Body of pancreas (tissue), 4 donors: Measurements from ENCODE around the gene MAJIN. TPM values are rescaled to one million over a fixed set of nuclear protein-coding genes. Genes with fewer than 3 reads are reported as not detected.

ENCODE experiments used
- ATAC-seq: fragments of 150-250 bp; one replicate; pipeline ENCODE4 v1.9.1; 2016
- DNase-seq, 4 donors: peaks; one replicate each; pipeline ENCODE4 v3.0.0-alpha.2; 2019
- H3K27ac ChIP-seq, 4 donors: fragments of 200-600 bp; sonication (generic); 1 replicate in 3 of 4; 2 replicates in 1 of 4; pipeline versions ENCODE4 v1.5.1 to v1.6.1; 2016 to 2019; ENCODE audit warnings: mild to moderate bottlenecking in 1 of 4, mixed read lengths in 1 of 4, moderate library complexity in 1 of 4
- H3K27me3 ChIP-seq, 2 donors: fragments of 200-600 bp; sonication (generic); one replicate each; pipeline ENCODE4 v1.6.0; 2016; ENCODE audit warnings: mild to moderate bottlenecking in 1 of 2
- H3K36me3 ChIP-seq, 2 donors: fragments of 200-600 bp; sonication (generic); replicated peaks in 1 of 2; 2 replicates each; pipeline ENCODE4 v1.5.1; 2016; ENCODE audit warnings: low read depth in 2 of 2; ENCODE audit not compliant: insufficient read depth in 1 of 2
- H3K4me1 ChIP-seq: fragments of 200-600 bp; sonication (generic); one replicate; pipeline ENCODE4 v1.6.0; 2016
- H3K4me3 ChIP-seq, 2 donors: fragments of 200-600 bp; sonication (generic); 1 replicate in 1 of 2; 2 replicates in 1 of 2; pipeline ENCODE4 v1.5.1; 2016 to 2019
- H3K9me3 ChIP-seq, 3 donors: fragments of 200-600 bp; sonication (generic); 1 replicate in 2 of 3; 2 replicates in 1 of 3; pipeline ENCODE4 v1.5.1; 2016
- CTCF ChIP-seq, 7 experiments: fragments of 450-650 bp in 4 of 7; fragments of 200-600 bp in 3 of 7; sonication (generic) in 3 of 7; IDR thresholded peaks; one replicate each; pipeline ENCODE4 v1.5.1; 2016 to 2019; ENCODE audit warnings: antibody characterized with exemption in 7 of 7
- POLR2A ChIP-seq, 3 donors: fragments of 450-650 bp; IDR thresholded peaks; one replicate each; pipeline ENCODE4 v1.6.1; 2016; ENCODE audit warnings: antibody characterized with exemption in 3 of 3, mild to moderate bottlenecking in 2 of 3
- WGBS, 2 donors: methylation state at CpG; one replicate each; pipeline ENCODE4 v1.1.5; 2017; 5-methylcytosine and 5-hydroxymethylcytosine counted together
- intact Hi-C: fragments of 100-400 bp; cut with DNase I; formaldehyde crosslinking; loops from one replicate; pipeline ENCODE4 v1.15.1; 2023
- total RNA-seq, 2 donors: library from RNA; depleted of rRNA; stranded (reverse); fragments of >200 nt; gene quantifications; one replicate each; pipeline ENCODE4 v1.1.0, GENCODE V29; 2016

MAJIN gene
- total RNA-seq, 2 donors from 2014 or later, result 0.78 TPM; not detected in 1

GRCh38 chr11:64926689-64927088, 45.2 kb downstream of the MAJIN start:
- intact Hi-C loops, result no loop called here
- 83 to 100% methylated on average over 2 to 20 of the region's 22 CpGs for WGBS, 2 donors
- Histone ChIP-seq H3K4me1 (peaks cover 20% of the 10 kb centered on the region), H3K36me3 (peaks cover 0 to 4% of the 10 kb centered on the region in 2 donors), H3K4me3 (no peak overlapping the region), H3K27ac (no peak overlapping the region), H3K27me3 (no peaks in the 10 kb centered on the region), H3K9me3 (no peaks in the 10 kb centered on the region)
- no peak for TF ChIP-seq POLR2A (IDR thresholded peaks at IDR 0.05)
- no peak for TF ChIP-seq CTCF (IDR thresholded peaks at IDR 0.05)
- no peak for ATAC-seq
- DNase-seq, result no peak

GRCh38 chr11:64925536-64926436, 46.1 kb downstream of the MAJIN start:
- Histone ChIP-seq H3K36me3 (no peaks in the 10 kb centered on the region), H3K4me1 (peaks cover 20% of the 10 kb centered on the region), H3K4me3 (no peak overlapping the region), H3K9me3 (no peaks in the 10 kb centered on the region), H3K27me3 (no peaks in the 10 kb centered on the region), H3K27ac (peak overlapping the region in 2 of 4 donors; percentile 3 to 96)
- peak in 3 of 4 donors; percentile 37 to 62 (median 53) for DNase-seq
- intact Hi-C loops, result no loop called here
- WGBS, 2 donors, result 38 to 49% methylated on average over 6 to 17 of the region's 24 CpGs
- TF ChIP-seq CTCF (IDR thresholded peaks at IDR 0.05) (no peak), POLR2A (IDR thresholded peaks at IDR 0.05) (no peak)
- ATAC-seq, result no peak

- TF ChIP-seq CTCF (IDR thresholded peaks at IDR 0.05) (peak in 2 of 7 experiments; percentile 1 to 13), POLR2A (IDR thresholded peaks at IDR 0.05) (no peak)
- 0% methylated on average over 10 to 24 of the region's 24 CpGs for WGBS, 2 donors
- H3K4me3 ChIP-seq, result peak overlapping the region; percentile 78 to 98
- no peak for ATAC-seq
- H3K4me1 ChIP-seq, result peaks cover 20% of the 10 kb centered on the region
- no peaks in the 10 kb centered on the region for H3K27me3 ChIP-seq
- H3K27ac ChIP-seq, result peak overlapping the region; percentile 85 to 100 (median 93)
- DNase-seq, result peak in 2 of 4 donors; percentile 33 to 41
- intact Hi-C loops, result no loop called here
- no peaks in the 10 kb centered on the region for H3K9me3 ChIP-seq
- no peaks in the 10 kb centered on the region for H3K36me3 ChIP-seq
Observed at GRCh38 chr11:64924910-64925284, 47.0 kb downstream of the MAJIN start.

- DNase-seq (peak; percentile 95 to 98 (median 97)), ATAC-seq (peak; percentile 96)
- H3K4me3 ChIP-seq, result peak within 1 kb of the TSS; percentile 78 to 98
- peak within 1 kb of the TSS; percentile 85 to 100 (median 93) for H3K27ac ChIP-seq
- peaks cover 20% of the 10 kb centered on the region for H3K4me1 ChIP-seq
- TF ChIP-seq POLR2A (IDR thresholded peaks at IDR 0.05) (peak; percentile 82 to 85 (median 84)), CTCF (IDR thresholded peaks at IDR 0.05) (peak in 2 of 7 experiments; percentile 7 to 33)
- WGBS, 2 donors, result 0% methylated on average over 11 to 41 of the region's 47 CpGs
- H3K36me3 ChIP-seq, result no peaks in the 10 kb centered on the region
- H3K9me3 ChIP-seq, result no peaks in the 10 kb centered on the region
- H3K27me3 ChIP-seq, result no peaks in the 10 kb centered on the region
- intact Hi-C loops, result no loop called here
Observed at GRCh38 chr11:64923944-64924909, 47.7 kb downstream of the MAJIN start, which contains the start of gene PPP2R5B. Gene PPP2R5B, plus strand, starts transcription at chr11:64924689. Its CDS starts 1,046 bp downstream, at chr11:64925735.
